ENCODE results near the gene CIT. TPM values are rescaled to one million over a fixed set of nuclear protein-coding genes. Genes with fewer than 3 reads are reported as not detected.

Gene CIT
- total RNA-seq, 1 experiment from 2014 or later = 11.3 TPM

DNA sequence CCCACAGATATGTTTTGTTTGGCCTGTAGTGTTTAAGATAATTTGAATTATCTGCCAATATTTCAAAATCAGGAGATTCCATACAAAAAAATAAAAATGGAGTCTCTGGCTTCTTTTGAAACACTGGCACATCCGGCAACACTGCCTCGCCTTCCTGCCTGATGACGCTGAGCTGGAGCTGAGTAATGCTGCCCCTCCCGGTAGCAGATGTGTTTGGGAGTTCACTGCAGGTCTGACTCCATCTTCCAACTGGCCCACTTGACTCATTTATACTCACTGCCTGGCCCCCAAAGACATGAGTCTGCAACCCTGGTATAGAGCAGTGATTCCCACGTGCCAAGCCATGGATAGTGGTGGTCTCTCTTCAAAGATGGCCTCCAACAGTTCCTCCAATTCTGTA lies 7.4 kb downstream of the CIT start:
- in situ Hi-C loops (cut with HindIII; ENCODE audit: low sequenced_read_pairs) = no loop called here
- DNase-seq (ENCODE audit: low spot score) = no peak

DNA sequence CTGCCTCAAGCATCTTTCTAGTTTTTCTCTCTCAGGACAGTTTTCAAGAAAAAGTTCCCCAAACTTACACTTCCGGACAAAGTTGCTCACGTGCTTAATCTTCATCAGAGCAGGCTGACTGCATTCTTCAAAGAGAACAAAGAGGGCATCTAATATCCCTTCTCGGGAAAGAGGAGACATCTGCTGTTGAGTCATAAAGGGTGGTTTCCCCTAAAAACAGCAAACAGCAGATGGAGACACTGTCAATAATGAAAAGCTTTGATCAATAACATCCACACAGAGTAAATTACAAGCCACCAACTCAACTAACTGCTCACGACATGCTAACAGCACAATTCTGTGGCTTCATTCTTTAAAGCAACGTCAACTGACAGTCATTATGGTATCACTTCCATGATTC lies 8.1 kb downstream of the CIT start:
- in situ Hi-C loops (cut with HindIII; ENCODE audit: low sequenced_read_pairs) = no loop called here
- DNase-seq (ENCODE audit: low spot score) = no peak

DNA sequence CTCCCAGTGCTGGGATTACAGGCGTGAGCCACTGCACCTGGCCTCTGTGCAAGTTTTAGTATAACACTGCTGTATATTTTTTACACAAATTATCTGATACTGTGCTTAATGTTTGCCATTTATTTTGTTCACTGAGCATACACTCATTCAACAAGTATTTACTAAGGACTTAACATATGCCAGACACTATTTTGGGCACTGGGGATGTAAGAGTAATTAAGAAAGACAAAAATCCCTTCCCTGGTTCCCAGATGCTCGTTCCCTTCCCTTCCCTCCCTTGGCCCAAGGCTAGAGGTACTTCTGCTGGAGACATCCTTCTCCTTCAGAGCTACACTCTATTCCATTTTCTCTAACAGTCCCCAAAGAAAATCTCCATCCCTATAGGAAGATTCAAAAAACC lies 12.5 kb downstream of the CIT start:
- in situ Hi-C loops (cut with HindIII; ENCODE audit: low sequenced_read_pairs) = no loop called here
- no peak for DNase-seq (ENCODE audit: low spot score)

DNA sequence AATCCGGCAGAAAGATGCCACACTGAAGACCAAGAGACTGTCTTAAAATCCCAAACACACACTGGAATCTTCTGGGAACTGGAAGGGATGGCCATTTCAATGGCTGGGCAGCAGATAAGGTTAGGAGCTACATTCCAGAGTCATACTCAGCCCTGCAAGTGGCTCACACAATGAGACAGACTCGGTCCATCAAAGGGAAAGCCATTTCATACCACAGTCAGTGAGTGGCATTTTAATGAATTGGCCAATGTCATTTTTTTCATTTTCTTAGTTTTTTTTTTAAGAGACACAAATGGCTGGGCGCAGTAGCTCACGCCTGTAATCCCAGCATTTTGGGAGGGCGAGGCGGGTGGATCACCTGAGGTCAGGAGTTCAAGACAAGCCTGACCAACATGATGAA lies 17.9 kb downstream of the CIT start:
- in situ Hi-C loops (cut with HindIII; ENCODE audit: low sequenced_read_pairs) = no loop called here

DNA sequence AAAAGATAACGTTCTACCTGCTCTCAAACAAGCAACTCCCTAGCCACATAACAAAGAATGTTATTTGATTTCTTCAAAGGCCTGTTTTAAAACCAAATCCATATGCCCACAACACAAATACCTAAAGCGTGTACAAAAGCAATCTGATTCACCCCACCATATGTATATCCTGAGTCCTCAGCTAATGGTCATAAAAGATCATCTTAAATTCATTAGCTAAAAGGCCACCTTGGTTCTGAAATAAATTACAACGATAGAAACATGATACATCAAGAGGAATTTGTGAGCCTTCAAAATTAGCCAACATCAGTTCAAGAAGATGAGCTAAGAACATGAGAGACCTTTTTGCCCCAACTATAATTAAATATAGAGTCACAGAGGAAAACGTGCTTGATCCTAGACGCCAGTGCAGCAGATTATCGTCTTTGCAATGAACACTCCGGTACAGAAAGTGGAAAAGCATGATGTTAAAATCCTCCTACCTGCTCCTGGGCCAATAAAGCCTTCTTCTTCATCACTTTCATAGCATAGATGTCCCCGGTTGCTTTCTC lies 20.0 kb downstream of the CIT start:
- no peak for DNase-seq (ENCODE audit: low spot score)
- in situ Hi-C loops (cut with HindIII; ENCODE audit: low sequenced_read_pairs) = no loop called here

More for the DNA sequence above, 17.9 kb downstream of the CIT start:
- DNase-seq (ENCODE audit: low spot score) = no peak

DNA sequence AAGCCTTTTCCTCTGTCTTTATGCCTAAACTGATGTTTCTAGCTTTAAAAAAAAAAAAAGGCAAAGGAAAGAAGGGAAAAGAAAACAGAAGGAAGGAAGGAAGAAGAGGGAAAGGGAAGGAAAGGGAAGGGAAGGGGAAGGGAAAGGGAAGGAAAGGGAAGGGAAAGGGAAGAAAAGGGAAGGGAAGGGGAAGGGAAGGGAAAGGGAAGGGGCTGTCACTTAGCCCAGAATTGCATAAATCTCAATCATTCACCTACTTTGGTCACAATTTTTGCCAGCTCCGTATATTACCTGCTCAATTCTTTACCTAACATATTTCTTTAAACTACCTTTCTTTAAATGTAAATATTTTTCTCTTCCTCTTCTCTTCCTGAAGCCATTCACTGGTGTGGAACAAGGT lies 26.8 kb downstream of the CIT start:
- DNase-seq (ENCODE audit: low spot score) = no peak
- in situ Hi-C loops (cut with HindIII; ENCODE audit: low sequenced_read_pairs) = no loop called here

DNA sequence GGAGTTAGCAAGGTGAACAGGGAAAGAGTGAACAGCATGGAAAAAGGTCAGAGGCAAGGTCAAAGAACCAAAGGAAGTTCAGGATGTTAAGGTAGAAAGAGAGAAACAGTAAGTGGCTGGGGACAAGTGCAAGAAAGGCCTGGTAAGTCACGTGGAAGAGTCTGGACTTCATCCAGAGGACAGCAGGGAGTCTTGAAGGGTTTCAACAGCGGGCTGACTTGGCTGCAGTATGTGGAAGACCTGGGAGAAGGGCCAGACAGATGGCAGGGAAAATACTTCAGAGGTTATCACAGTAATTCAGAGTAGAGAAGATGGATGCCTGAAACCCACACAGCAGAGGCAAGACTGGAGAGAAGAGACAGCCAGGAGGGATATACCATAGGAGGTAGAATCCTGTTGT lies 34.0 kb downstream of the CIT start:
- in situ Hi-C loops (cut with HindIII; ENCODE audit: low sequenced_read_pairs) = no loop called here
- DNase-seq (ENCODE audit: low spot score) = peak; percentile 73

DNA sequence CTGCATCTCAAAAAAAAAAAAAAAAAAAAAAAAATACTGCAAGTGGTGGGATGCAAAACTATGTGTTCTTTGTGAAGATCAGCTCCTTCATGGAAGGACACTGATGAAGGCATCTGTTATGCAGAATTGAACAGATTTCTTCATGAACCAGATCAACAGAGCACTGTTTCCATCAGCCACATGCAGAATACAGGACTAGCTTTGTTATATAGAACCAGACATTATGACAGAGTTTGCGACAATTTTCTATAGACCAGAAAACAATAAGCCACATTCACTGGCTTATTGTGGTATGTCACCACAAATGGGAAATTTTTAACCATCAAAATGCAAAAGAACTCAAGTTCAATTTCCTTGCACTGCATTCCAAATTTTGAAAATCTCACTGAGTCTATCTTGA lies 34.7 kb downstream of the CIT start:
- DNase-seq (ENCODE audit: low spot score) = no peak
- in situ Hi-C loops (cut with HindIII; ENCODE audit: low sequenced_read_pairs) = no loop called here

DNA sequence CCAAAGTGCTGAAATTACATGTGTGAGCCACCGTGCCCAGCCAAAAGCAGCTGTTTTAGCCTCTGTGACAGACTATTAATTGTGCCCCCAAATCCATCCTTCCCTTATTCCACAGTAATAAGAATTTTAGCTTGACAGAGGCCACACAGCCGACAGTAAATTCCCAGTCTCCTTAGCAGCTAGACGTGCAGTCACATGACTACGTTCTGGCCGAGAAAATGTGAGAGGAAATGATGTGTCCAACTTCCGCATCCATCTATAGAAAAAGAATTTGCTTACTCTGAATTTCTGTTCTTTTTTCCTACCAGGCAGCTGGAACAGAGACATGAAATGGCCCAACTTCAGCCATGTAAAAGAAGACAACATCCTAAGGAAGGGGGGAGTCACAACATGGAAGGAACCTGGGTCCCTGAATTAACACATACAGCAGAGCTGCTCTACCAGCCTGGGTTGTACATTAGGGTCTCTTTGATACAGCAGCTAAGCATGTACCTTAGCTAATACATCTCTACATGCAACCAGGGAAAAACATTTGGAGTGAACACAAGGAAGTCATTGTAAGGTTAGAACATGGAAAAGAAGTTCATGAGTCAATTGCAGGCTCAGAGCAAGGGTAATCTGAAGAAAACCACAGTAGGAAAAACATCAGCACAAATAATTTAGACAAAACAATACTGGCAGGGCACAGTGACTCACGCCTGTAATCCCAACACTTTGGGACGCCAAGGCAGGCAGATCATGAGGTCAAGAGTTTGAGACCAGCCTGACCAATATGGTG lies 35.5 kb downstream of the CIT start:
- no peak for DNase-seq (ENCODE audit: low spot score)
- in situ Hi-C loops (cut with HindIII; ENCODE audit: low sequenced_read_pairs) = no loop called here

DNA sequence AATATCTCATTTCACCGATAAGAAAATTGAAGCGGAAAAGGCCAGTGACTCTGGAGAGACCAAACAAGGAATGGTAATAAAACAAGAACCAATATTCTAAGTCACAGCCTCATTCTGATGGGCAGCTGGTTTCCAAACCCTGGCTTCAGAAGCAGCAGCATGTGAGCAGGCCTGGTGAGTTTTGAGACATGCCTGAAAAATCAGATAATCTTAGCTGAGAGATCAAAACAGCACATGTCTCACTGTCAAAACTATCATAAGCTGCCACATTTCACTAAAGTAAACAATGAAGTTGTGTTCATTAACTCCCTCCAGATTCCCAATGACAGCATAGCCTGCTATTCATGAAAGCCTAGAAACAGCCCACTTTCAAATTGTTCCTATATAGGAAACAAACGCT lies 36.5 kb downstream of the CIT start:
- in situ Hi-C loops (cut with HindIII; ENCODE audit: low sequenced_read_pairs) = no loop called here
- DNase-seq (ENCODE audit: low spot score) = no peak

DNA sequence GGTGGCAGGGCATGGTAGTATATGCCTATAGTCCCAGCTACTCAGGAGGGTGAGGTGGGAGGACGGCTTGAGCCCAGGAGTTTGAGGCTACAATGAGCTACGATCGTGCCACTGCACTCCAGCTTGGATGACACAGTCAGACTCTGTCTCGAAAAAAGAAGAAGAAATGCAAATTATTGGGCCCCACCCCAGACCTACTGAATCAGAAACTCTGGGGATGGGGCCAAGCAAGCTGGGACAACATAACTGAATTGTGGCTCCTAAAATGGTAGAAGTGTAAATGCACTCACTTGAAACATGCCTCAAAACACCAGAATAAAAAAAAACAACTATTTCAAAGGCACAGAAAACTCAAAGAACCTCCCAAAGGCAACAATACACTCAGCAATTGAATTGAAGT lies 37.0 kb downstream of the CIT start:
- DNase-seq (ENCODE audit: low spot score) = no peak
- in situ Hi-C loops (cut with HindIII; ENCODE audit: low sequenced_read_pairs) = no loop called here

DNA sequence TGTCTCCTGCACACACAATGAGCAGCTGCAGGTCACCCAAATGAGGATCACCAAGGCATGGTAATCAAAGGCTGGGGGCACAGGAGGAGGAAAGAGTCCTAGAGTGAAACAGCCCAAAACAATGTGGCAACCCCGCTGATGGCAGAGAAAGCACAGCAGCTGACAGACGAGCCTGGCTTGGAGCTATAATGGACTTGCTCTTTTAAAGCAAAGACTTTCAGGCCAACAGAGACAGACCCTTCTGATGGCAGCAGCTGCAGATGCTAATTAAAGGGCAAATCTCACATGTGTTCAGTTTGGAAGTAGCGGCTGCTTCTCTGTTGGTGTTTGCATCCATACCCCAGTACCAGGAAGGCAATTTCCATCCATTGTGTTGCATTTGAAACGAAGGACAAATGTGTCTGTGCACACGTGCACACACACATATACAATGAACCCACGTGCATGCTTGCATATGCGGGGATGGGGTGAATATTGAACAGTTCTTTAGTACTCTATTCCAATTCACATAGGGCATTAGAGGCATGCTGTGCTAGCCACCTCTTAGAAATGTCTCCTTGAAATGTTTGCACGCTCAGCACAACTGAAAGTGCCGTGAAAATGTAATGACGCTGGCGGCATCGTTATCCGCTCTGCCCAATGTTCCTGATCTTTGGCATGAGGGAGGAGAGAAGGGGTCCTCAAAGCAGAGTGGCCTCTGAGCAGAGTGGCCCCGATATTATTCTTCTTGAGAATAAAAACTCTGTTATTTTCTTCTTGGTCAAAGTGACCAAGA lies 38.1 kb downstream of the CIT start:
- DNase-seq (ENCODE audit: low spot score) = no peak
- in situ Hi-C loops (cut with HindIII; ENCODE audit: low sequenced_read_pairs) = no loop called here

DNA sequence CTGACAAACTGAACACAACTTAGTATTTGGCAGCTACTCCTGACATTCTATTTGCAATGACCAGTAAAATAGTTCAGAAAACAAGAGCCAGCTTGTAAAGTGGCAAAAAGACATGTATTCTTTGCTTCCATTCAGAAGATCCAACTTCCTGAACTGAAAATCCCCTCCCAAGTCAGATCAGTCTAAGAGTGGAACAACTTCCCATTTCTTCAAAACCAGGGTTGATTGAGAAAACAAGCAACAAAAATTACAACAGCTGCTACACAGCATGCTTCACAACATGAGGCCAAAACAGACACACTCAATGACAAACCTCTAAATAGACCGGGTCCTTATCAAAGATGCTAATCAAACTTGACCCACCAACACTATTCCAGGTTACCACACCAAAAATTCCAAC lies 40.3 kb downstream of the CIT start:
- in situ Hi-C loops (cut with HindIII; ENCODE audit: low sequenced_read_pairs) = no loop called here
- DNase-seq (ENCODE audit: low spot score) = no peak

DNA sequence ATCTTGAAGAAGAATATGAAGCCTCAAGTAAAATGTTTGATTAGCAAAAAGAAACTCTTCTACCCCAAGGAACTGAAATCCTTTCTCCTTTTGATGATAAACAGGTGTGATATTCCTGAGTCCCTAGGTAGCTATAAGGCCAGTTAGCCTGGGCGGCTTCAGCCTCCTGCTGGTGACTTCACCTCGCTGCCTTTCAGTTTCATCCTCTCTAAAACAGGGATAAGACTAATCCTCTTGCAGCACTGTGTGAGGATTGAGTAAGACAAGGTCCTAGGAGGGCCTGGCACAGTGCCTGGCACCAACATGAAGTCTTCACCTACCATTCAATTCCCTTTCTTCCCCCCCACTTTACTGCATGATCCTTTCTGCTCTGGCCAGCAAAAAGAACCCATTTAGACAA lies 42.1 kb downstream of the CIT start:
- no peak for DNase-seq (ENCODE audit: low spot score)

DNA sequence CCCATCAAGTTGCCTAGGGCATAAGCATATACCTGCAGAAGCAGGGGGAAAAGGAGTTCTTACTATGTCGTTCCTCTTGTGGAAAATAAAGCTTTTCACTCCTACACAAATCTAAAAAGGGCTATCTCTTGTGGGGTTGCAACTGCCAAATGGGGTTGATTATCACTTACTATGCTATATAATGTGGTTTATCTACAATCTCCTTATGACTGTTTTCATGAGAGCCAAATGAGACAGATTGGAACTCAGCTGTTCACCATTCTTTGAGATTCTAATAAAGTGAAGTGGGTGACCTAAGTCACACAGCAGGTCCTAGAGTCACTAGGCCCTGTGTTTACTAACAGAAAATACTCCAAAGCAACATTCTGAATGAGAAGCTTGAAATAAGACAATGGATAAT lies 47.7 kb downstream of the CIT start:
- no peak for DNase-seq (ENCODE audit: low spot score)
- in situ Hi-C loops (cut with HindIII; ENCODE audit: low sequenced_read_pairs) = no loop called here

More for the DNA sequence above, 42.1 kb downstream of the CIT start:
- in situ Hi-C loops (cut with HindIII; ENCODE audit: low sequenced_read_pairs) = no loop called here

DNA sequence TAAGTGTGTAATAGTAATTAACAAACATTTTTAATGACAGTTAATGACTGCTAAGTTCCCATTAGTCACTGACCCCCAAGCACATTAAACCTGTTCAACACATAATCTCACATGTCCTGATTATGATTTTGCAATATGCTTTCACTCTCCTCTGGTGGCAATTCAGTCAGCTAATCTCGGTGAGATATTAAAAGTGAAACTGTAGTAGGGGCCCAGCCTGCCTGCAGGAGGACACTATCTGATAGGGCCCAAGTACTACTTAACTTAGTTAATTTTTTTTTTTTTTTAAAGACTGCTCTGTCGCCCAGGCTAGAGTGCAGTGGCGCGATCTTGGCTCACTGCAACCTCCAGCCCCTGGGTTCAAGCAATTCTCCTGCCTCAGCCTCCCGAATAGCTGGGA lies 48.8 kb downstream of the CIT start:
- no peak for DNase-seq (ENCODE audit: low spot score)
- in situ Hi-C loops (cut with HindIII; ENCODE audit: low sequenced_read_pairs) = no loop called here

DNA sequence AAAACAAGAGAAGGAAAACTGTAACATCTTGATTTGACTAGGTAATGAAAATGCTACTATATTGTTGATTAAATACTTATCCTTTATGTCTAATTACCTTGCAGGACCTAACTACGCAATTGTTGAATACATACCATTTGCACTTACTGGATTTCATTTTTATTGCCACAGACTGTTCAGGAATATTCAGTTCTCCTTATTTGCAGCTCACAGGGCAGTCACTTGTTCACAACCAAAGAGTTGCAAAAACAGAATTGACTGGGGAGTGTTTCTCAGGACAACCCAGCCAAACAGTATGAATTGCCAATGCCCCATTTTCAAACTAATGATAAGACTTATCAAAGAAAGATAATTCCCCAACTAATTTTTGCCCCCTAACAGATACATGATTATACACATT lies 49.4 kb downstream of the CIT start:
- in situ Hi-C loops (cut with HindIII; ENCODE audit: low sequenced_read_pairs) = no loop called here
- DNase-seq (ENCODE audit: low spot score) = no peak

DNA sequence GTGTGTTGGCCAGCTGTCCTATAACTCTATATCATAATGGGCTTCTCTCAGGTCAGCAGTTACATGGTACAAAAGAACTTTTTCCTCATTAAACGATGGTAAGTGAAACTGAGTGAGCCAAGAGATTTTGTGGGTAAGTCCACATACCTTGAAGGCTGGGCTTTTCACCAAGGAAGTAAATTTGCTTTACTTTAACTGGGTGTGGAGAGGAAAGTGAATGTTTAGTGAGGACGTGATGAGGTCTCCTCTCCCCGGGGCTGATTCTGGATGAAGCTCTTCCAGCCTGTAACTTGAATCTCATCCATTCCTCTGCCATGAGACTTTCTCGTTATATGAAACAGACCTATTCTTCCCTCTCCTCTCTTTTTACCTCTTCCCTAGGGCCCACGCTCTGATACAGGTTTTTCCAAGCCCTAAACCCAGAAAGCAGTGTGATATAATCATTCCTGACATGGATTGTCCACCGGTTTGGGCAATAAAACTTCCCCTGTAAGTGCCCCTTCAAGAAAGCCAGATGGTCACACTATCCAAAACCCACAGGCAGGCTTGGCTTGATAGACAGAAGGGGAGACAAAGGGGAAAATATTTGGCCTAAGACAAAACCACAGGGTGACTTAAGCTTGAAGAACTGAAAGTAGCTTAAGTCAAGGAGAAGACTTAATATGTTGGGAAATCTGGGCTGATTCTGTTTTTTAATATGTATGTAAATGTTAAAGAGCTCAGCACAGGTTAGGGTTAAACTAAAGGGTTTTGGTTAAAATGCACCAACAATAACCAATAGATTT lies 50.3 kb downstream of the CIT start:
- in situ Hi-C loops (cut with HindIII; ENCODE audit: low sequenced_read_pairs) = no loop called here
- DNase-seq (ENCODE audit: low spot score) = no peak

DNA sequence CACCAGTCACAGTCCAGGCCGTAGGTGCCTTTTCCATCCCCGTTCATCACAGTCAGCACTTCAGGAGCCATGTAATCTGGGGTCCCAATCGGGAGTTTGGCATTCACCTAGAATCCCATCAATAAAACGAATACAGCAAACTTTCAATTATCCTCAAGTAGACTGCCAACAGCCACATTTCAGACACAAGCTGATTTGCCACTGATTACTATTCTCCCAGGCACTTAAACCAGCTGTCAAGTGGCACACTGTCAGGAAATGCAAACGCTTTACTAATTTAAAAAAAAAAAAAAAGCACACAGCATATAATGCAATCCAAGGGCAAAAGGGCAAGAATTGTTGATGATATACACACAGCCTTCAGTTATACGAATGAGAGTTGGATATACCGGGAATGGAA lies 51.9 kb downstream of the CIT start:
- no peak for DNase-seq (ENCODE audit: low spot score)
- in situ Hi-C loops (cut with HindIII; ENCODE audit: low sequenced_read_pairs) = no loop called here

DNA sequence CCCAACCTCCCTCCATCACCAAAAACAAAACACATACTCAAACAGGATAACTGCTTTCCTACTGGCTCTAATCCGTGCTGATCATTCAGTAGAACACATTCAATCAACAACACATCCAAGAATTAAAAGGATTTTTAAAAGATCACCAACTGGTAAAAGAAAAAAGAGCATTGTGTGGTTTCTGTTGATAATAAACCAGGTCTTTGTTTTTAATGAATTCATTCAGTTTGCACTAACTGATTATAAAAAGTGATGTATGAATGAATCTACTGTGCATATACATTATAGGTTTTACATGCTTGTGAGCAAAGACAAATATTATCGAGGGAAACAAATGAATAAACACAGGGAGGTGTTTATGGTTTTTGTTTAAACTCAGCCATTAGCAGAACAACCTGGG lies 55.1 kb downstream of the CIT start:
- no peak for DNase-seq (ENCODE audit: low spot score)
- in situ Hi-C loops (cut with HindIII; ENCODE audit: low sequenced_read_pairs) = no loop called here

All from G401 (cell line).